Measurements from ENCODE around the gene SLC19A3. TPM values are rescaled to one million over a fixed set of nuclear protein-coding genes. Genes with fewer than 3 reads are reported as not detected.
"Not testable (repeated sequence)": the region's sequence is repeated elsewhere in the genome, so short reads cannot be mapped to it uniquely, and the experiment has no call there.

The SLC19A3 gene
- total and polyA plus RNA-seq, 7 donors: 0.11 to 0.69 (median 0.34) TPM; not detected in 1

GRCh38 chr2:227671170-227671905, 46.5 kb downstream of the SLC19A3 start:
- no peak for TF ChIP-seq CTCF (IDR thresholded peaks at IDR 0.05)
- intact Hi-C loops (cut with DNase I): no loop called here
- 70 to 76% (median 73%) methylated on average over 3 of the region's 3 CpGs for WGBS, 3 donors
- ATAC-seq (no peak), DNase-seq (no peak)
- Histone ChIP-seq H3K4me1 (no peaks in the 10 kb centered on the region), H3K4me3 (no peak overlapping the region), H3K9me3 (no peaks in the 10 kb centered on the region), H3K27ac (no peak overlapping the region), H3K36me3 (ENCODE audit: insufficient read depth in 1 of 2, low read depth in 1 of 2) (no peaks in the 10 kb centered on the region), H3K27me3 (ENCODE audit: insufficient read depth in 3 of 3, low read length in 2 of 3) (no peaks in the 10 kb centered on the region)

DNA sequence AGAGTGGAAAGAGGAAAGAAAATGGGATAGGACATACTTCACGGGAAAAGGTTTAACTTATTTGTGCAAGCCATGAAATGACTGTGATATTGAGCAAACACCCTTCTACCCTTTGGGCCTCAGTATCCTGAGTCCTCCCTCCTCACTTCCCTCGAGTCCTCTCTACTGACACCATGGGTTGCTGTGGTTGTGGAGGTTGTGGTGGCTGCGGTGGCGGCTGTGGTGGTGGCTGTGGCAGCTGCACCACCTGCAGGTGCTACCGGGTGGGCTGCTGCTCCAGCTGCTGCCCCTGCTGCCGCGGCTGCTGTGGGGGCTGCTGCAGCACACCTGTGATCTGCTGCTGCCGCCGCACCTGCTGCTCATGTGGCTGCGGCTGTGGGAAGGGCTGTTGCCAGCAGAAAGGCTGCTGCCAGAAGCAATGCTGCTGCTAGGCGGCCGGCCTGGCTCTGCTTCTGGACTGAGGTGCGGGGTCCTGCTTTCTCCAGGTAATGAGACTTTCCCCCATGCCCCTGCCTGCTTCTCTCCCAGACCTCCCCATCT, 51.1 kb downstream of the SLC19A3 start, which contains the start of gene SCYGR5:
Gene SCYGR5, plus strand, starts transcription at position 174 of the 540 bp plus-strand sequence. Its CDS starts 0 bp downstream, at position 174.
- ATAC-seq; intact Hi-C loops (cut with DNase I): not testable (repeated sequence)
- 74 to 81% (median 80%) methylated on average over 7 to 13 of the region's 13 CpGs for WGBS, 3 donors

DNA sequence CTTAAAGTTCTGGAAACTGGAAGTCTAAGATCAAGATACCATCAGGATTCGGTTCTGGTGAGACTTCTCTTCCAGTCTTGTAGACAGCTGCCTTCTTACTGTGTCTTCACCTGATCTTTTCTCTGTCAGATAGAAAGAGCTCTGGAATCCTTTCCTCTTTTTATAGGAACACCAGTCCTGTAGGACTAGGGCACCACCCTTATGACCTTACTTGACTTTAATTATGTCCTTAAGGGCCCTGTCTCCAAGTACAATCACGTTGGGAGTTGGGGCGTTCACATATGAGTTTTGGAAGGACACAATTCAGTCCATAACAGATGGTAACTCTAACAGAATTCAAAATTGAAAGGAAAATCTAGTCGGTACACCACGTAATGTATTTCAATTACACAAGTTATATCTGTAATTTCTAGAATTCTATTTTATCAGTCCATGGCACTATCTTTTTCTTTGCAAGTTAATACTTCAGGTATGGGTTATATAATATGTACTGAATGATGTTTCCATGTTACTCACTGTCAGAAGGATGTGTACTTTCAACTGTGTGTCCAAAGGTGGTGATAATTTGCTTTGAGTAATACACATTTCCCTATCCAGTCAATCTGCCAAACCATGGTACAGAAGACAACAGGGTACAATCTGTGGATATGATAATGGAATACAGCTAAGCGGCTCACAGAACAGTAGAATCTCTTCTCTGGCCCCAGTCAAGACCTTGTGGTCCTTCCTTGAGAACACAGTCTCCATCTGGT, 52.5 kb downstream of the SLC19A3 start:
- no peaks in the 10 kb centered on the region for H3K9me3 ChIP-seq
- no peaks in the 10 kb centered on the region for H3K4me1 ChIP-seq
- no peaks in the 10 kb centered on the region for H3K36me3 ChIP-seq (ENCODE audit: insufficient read depth in 1 of 2, low read depth in 1 of 2)
- intact Hi-C loops (cut with DNase I): no loop called here
- no peak for ATAC-seq
- TF ChIP-seq CTCF (IDR thresholded peaks at IDR 0.05): no peak
- no peak for DNase-seq
- H3K4me3 ChIP-seq: no peak overlapping the region
- WGBS, 3 donors: 78 to 86% (median 83%) methylated on average over 6 of the region's 6 CpGs
- H3K27me3 ChIP-seq (ENCODE audit: insufficient read depth in 3 of 3, low read length in 2 of 3): no peaks in the 10 kb centered on the region
- no peak overlapping the region for H3K27ac ChIP-seq

More for the DNA sequence above, 51.1 kb downstream of the SLC19A3 start, which contains the start of gene SCYGR5:
- H3K9me3 ChIP-seq; H3K36me3 ChIP-seq (ENCODE audit: insufficient read depth in 1 of 2, low read depth in 1 of 2); H3K4me3 ChIP-seq; H3K27ac ChIP-seq; H3K27me3 ChIP-seq (ENCODE audit: insufficient read depth in 3 of 3, low read length in 2 of 3); DNase-seq; H3K4me1 ChIP-seq: not testable (repeated sequence)

- TF ChIP-seq CTCF (IDR thresholded peaks at IDR 0.05): no peak
- Histone ChIP-seq H3K4me3 (no peak overlapping the region), H3K27ac (no peak overlapping the region), H3K4me1 (no peaks in the 10 kb centered on the region), H3K9me3 (no peaks in the 10 kb centered on the region), H3K27me3 (ENCODE audit: insufficient read depth in 3 of 3, low read length in 2 of 3) (no peaks in the 10 kb centered on the region), H3K36me3 (ENCODE audit: insufficient read depth in 1 of 2, low read depth in 1 of 2) (no peaks in the 10 kb centered on the region)
- no peak for DNase-seq
- 54 to 62% (median 60%) methylated on average over 3 of the region's 3 CpGs for WGBS, 3 donors
- intact Hi-C loops (cut with DNase I): no loop called here
- ATAC-seq: no peak
Observed at GRCh38 chr2:227661827-227662226, 56.0 kb downstream of the SLC19A3 start.

DNA sequence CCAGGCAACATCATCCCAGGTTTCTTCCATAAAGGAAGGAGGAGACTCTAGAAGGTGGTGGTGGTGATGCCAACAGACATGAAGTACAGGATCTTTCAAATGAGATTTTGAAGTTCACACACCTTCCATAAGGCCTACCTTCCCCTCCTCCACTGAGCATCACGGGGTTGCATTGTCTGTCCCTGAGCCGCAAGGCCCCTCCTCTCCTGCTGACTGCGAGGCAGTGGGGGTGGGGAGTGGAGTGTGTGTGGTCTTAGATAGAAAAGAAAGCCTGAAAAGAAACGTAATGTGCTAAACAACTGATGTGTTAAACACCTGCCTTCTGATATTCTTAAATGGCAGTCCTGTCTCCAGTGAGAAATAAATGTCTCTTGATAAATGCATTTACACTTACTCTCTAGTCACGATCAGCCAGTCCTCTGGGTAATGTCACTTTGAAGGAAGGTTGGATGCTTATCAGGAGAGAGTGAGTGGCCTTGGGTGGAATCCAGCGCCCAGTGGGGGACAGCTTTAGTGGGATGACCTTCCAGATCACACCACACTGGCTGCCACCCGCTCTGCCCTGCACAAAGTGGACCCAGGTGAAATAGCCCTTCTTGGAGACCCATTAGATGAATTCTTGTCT, 56.7 kb downstream of the SLC19A3 start:
- Histone ChIP-seq H3K36me3 (ENCODE audit: insufficient read depth in 1 of 2, low read depth in 1 of 2) (no peaks in the 10 kb centered on the region), H3K4me1 (no peaks in the 10 kb centered on the region), H3K9me3 (no peaks in the 10 kb centered on the region), H3K27ac (no peak overlapping the region), H3K4me3 (no peak overlapping the region), H3K27me3 (ENCODE audit: insufficient read depth in 3 of 3, low read length in 2 of 3) (no peaks in the 10 kb centered on the region)
- WGBS, 3 donors: 42 to 50% (median 50%) methylated on average over 7 of the region's 7 CpGs
- intact Hi-C loops (cut with DNase I): no loop called here
- no peak for ATAC-seq
- DNase-seq: no peak
- TF ChIP-seq CTCF (IDR thresholded peaks at IDR 0.05): no peak

Measured in psoas muscle (tissue), 8 donors.